GM19043 (cell line): Measurements from ENCODE around the gene ALPK1.
"Not testable (repeated sequence)": the region's sequence is repeated elsewhere in the genome, so short reads cannot be mapped to it uniquely, and the experiment has no call there.

Experiments used
- ATAC-seq: cut with Tn5 transposase; IDR thresholded peaks from one replicate; pipeline ENCODE4 v1.9.1; 2021; ENCODE audit warnings: low read depth; ENCODE audit not compliant: unreplicated experiment

Gene ALPK1

DNA sequence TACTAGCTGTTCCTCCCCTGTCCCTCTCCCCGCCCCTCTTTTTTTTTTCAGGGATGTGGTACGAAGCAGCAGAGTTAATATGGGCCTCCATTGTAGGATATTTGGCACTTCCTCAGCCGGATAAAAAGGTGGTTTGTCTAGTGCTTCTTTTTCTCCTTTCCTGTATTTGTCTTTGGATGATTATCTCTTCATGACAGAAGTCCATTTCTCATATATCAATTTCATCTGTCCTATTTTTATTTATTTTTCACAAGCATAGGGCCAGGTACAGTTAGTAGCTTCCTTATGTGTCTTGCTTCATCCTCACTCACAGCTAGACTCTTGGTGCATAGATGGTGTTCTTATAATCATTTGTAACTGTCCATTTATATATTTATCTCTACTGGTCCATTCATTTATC is 129.2 kb downstream of the ALPK1 start:
- ATAC-seq = no peak

- no peak for ATAC-seq
These were observed 134.0 kb downstream of the ALPK1 start for GRCh38 chr4:112431158-112431557.

GRCh38 chr4:112436987-112437386 is 139.8 kb downstream of the ALPK1 start:
- no peak for ATAC-seq

- not testable (repeated sequence) for ATAC-seq
These were observed 145.1 kb downstream of the ALPK1 start for GRCh38 chr4:112442226-112442625.

DNA sequence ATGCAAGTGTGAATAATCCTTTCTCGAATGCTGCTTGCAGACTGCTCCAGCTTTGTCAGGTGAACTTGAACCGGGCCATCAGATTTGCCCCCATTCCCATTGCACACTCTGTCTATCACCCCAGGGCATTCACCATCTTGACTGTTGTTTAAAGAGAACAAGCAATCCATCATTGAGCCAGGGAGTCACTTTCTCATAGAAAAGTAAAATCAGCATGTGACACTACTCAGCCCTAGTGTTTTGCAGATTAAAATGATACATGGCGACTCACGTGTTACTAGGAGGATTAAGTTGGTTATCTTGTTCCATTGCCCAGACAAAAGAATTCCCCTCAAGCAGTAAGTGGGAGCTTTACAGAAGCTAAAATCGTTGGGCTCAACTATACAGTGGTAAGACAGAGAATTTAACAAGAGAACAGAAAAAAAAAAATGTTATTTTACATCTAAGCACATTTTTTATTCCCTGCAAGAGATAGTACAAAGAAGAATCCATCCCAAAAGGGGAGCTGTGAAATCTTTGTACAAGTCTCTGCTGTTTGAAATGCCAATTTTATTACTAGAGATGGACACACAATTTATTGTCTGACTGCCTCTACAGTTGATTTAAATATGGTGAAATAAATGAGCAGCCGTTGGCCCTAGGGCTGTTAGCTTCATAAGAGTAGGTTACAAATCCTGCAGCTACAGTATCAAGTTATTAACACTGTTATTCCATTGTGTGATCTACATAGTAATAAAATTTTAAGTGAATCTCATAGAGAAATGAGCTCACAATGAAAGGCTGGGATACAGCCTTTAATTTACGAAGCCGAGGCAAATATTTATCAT is 151.3 kb downstream of the ALPK1 start:
- ATAC-seq = no peak

DNA sequence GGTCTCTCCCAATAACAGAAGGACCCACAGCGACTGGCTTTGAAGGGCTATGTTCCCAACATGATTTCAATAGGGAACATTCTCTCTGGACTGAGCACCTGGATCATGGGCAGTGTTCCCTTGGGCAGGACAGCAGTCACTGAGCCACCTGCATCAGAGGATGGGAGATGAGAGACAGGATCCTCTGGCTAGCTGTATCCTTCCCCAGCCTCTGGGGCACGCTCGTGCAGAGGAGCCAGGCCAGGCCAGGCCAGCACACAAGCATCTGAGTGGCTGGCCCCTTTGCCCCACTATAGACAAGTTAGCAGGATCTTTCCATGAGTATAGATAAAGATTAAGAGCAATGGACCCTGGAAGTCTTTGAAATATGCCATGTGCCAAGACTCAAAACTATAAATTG is 152.5 kb downstream of the ALPK1 start:
- ATAC-seq = no peak

DNA sequence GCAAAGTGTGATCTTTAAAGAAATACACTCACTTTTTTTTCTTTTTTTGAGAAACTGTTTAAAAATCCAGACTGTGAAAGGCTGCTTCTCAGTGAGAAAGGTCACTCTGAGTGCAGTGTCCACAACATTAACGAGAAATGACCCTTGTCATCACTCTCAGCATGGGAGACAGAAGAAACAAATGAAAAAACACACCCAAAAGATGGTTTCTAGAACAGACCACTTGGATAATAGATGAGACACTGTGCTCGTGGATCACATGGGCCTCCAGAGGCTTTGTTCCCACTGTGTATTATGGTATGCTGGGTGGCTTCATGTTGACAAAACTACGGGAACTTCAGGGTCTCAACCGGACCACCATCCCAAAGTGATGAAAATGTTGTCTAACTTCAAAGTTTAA is 153.9 kb downstream of the ALPK1 start:
- ATAC-seq = no peak

GRCh38 chr4:112451831-112452230 is 154.7 kb downstream of the ALPK1 start:
- ATAC-seq = no peak

GRCh38 chr4:112453321-112453720 is 156.2 kb downstream of the ALPK1 start:
- no peak for ATAC-seq

- no peak for ATAC-seq
These were observed 175.1 kb downstream of the ALPK1 start for GRCh38 chr4:112472318-112472717.

GRCh38 chr4:112473985-112474384 is 176.8 kb downstream of the ALPK1 start:
- ATAC-seq = no peak

DNA sequence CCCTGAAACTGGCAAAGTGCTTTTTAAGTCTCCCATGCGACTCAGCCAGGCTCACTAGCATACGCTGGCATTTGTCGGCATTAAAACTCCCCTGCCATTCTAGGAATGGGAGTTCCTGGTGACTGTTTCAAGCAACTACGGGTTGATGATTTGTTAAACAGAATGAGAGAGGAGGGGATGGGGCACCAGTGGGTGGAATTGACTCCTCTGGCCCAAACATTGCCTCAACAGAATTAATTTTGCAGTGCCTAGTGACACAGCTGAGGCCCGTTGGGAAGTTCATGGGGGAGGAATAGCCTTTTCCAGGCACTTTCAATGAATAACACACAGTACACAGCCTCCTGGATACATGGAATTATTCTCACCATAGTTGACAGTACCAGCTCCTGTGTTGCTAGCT is 188.8 kb downstream of the ALPK1 start:
- no peak for ATAC-seq

GRCh38 chr4:112490808-112491207 is 193.6 kb downstream of the ALPK1 start:
- ATAC-seq = not testable (repeated sequence)
